Bronchial epithelial cell (primary cell): ENCODE measurements around the gene SPINT2. TPM values are rescaled to one million over a fixed set of nuclear protein-coding genes. Genes with fewer than 3 reads are reported as not detected.

Experiments used
- DNase-seq: peaks from one replicate; pipeline ENCODE4 v3.0.0-alpha.2; 2010; ENCODE audit warnings: low read depth
- FAIRE-seq: peaks from 2 replicates; lab custom pipeline; 2011; peaks lifted over from hg19 to GRCh38; lab: Jason Lieb, UNC
- H3K27me3 ChIP-seq: 2 replicates; pipeline ENCODE4 v1.5.1; 2011; ENCODE audit warnings: low read length; ENCODE audit not compliant: control insufficient read depth, insufficient read depth
- H3K36me3 ChIP-seq: 2 replicates; pipeline ENCODE4 v1.5.1; 2011; ENCODE audit warnings: low read length; ENCODE audit not compliant: control insufficient read depth, insufficient read depth
- H3K4me3 ChIP-seq: 2 replicates; pipeline ENCODE4 v1.5.1; 2011; ENCODE audit warnings: mild to moderate bottlenecking, low read depth, low read length, control low read depth
- CTCF ChIP-seq: IDR thresholded peaks from 2 replicates; pipeline ENCODE4 v1.5.1; 2011; ENCODE audit warnings: mild to moderate bottlenecking, moderate library complexity, low read length, control low read depth, inconsistent platforms; ENCODE audit not compliant: insufficient read depth, severe bottlenecking
- total RNA-seq: library from RNA; depleted of rRNA; stranded (reverse); fragments of >200 nt; gene quantifications from 2 replicates; pipeline ENCODE4 v1.2.1, GENCODE V29; 2014

Gene SPINT2
- total RNA-seq, 1 donor from 2014 or later = 1,057 TPM

DNA sequence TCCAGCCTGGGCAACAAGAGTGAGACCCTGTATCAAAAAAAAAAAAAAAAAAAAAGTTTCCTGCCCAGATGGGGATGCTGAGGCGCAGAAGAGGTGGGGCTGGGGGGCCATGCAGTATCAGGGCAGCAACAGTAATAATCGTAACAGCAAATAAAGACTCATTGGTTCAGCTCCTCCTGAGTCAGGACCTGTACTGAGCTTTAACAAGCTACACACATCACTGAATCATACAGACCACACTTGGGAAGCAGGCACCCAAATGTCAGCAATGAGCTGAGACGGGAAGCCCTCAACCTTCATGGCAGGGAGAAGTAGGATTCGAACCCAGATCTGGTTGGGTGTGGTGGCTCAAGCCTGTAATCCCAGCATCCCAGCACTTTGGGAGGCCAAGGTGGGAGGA, 29.8 kb upstream of the SPINT2 start:
- Histone ChIP-seq H3K27me3 (peaks cover 2% of the 10 kb centered on the region), H3K36me3 (no peaks in the 10 kb centered on the region), H3K4me3 (no peak overlapping the region)
- TF ChIP-seq CTCF = no peak
- FAIRE-seq (no peak), DNase-seq (no peak)

DNA sequence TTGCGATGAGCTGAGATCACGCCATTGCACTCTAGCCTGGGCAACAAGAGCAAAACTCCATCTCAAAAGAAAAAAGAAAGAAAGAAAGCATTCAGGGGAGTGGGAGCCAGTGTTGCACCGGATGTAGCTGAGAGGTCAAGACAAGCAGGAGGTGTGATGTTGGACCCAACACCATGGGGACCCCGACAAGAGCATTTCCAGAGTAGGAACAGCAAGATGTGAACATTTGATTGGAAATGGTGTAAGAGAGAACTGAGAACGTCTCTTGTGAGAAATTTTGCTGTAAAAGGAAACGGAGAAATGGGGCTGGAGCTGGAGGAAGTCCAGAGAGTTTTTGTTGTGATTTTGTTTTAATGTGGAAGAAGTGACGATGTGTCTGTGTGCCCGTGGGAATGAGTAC, 24.6 kb upstream of the SPINT2 start:
- no peak for FAIRE-seq

DNA sequence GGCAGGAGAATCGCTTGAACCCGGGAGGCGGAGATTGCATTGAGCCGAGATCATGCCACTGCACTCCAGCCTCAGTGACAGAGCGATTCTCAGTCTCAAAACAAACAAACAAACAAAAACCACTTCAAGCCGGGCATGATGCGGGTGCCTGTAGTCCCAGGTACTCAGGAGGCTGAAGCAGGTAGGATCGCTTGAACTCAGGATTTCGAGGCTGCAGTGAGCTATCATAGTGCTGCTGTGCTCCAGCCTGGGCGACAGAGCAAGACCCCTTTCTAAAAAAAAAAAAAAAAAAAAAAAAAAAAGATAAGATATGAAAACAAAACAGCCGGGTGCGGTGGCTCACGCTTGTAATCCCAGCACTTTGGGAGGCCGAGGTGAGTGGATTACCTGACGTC, 21.1 kb upstream of the SPINT2 start:
- FAIRE-seq = no peak
- DNase-seq = no peak
- Histone ChIP-seq H3K27me3 (no peaks in the 10 kb centered on the region), H3K36me3 (no peaks in the 10 kb centered on the region), H3K4me3 (no peak overlapping the region)
- TF ChIP-seq CTCF = no peak

More for the DNA sequence above, 24.6 kb upstream of the SPINT2 start:
- Histone ChIP-seq H3K36me3 (no peaks in the 10 kb centered on the region), H3K27me3 (no peaks in the 10 kb centered on the region), H3K4me3 (no peak overlapping the region)
- TF ChIP-seq CTCF = no peak
- no peak for DNase-seq

DNA sequence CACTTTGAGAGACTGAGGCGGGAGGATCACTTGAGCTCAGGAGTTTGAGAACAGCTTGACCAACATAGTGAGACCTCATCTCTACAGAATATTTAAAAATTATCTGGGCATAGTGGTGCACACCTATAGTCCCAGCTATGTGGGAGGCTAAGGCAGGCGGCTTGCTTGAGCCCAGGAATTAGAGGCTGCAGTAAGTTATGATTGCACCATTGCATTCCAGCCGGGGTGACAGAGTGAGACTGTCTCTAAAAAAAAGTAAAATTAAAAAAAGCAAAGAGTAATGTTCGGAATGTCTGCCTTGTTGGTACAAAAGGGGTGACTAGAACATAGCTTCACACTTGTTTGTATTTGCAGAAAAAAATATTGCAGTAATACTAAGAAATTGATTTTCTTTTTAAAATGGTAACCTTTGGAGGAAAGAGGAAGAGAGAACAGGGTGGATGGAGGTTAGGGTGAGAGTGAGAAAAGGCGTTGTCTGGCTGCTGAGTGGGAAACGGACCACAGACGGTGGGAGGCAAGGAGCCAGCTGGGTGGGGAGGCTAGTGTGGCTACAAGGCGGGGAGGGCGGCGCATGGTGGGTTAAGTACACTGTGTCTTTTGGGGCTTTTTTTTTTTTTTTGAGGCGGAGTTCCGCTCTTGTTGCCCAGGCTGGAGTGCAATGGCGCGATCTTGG, 18.4 kb upstream of the SPINT2 start:
- no peak for DNase-seq
- no peaks in the 10 kb centered on the region for H3K27me3 ChIP-seq
- no peak overlapping the region for H3K4me3 ChIP-seq
- H3K36me3 ChIP-seq = no peaks in the 10 kb centered on the region
- no peak for TF ChIP-seq CTCF
- no peak for FAIRE-seq

GRCh38 chr19:38247126-38247525, 17.2 kb upstream of the SPINT2 start:
- FAIRE-seq (no peak), DNase-seq (no peak)
- Histone ChIP-seq H3K36me3 (no peaks in the 10 kb centered on the region), H3K4me3 (no peak overlapping the region), H3K27me3 (no peaks in the 10 kb centered on the region)
- no peak for TF ChIP-seq CTCF

DNA sequence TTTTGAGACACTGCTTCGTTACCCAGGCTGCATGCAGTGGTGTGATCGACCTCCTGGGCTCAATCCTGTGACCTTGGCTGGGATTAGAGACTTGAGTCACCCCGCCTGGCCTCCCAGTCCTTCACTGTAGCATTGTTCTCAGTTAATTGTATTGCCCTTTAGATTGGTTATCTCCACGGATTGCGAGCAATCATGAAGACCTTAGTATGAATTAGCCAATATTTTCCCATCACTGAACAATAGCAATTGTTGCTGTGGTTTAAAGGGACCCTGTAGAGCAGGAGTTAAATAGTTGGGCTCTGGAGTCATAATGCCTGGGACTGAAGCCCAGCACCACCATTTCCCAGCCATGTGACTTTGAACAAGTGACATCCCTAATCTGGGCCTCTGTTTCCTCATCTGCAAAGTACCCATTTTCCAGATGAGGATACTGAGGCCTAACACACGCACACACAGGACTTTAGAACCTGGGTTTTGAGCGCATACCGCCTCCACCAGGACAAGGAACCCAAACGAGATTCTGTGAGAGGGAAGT, 16.6 kb upstream of the SPINT2 start:
- no peak for TF ChIP-seq CTCF
- FAIRE-seq (no peak), DNase-seq (no peak)
- no peak overlapping the region for H3K4me3 ChIP-seq
- no peaks in the 10 kb centered on the region for H3K36me3 ChIP-seq
- no peaks in the 10 kb centered on the region for H3K27me3 ChIP-seq
